Type B pancreatic cell (in vitro differentiated cells): ENCODE results near the gene LDLRAD4. TPM values are rescaled to one million over a fixed set of nuclear protein-coding genes. Genes with fewer than 3 reads are reported as not detected.

ENCODE experiments used
- DNase-seq: peaks from one replicate; pipeline ENCODE4 v3.0.0; 2021; ENCODE audit warnings: mixed read lengths; ENCODE audit not compliant: unreplicated experiment; ENCODE audit errors: extremely low spot score
- H3K27ac Mint-ChIP-seq: 2 replicates; pipeline ENCODE4 v1.8.0; 2021; ENCODE audit warnings: mild to moderate bottlenecking, mixed read lengths
- H3K27me3 Mint-ChIP-seq: 2 replicates; pipeline ENCODE4 v1.8.0; 2021; ENCODE audit warnings: mixed read lengths
- H3K36me3 Mint-ChIP-seq: 2 replicates; pipeline ENCODE4 v1.8.0; 2021; ENCODE audit warnings: mixed read lengths
- H3K4me1 Mint-ChIP-seq: one replicate; pipeline ENCODE4 v1.8.0; 2021; ENCODE audit warnings: mixed read lengths; ENCODE audit not compliant: unreplicated experiment
- H3K4me3 Mint-ChIP-seq: 2 replicates; pipeline ENCODE4 v1.8.0; 2021; ENCODE audit warnings: mild to moderate bottlenecking, mixed read lengths
- H3K9me3 Mint-ChIP-seq: 2 replicates; pipeline ENCODE4 v1.8.0; 2021; ENCODE audit warnings: mixed read lengths
- total RNA-seq: library from RNA; stranded (reverse); gene quantifications from 2 replicates; pipeline ENCODE4 v1.2.1, GENCODE V29; 2021; ENCODE audit warnings: low replicate concordance
- TF ChIP-seq, protein P1 (sequence below): fragments of 200-600 bp; sonication (generic); conservative IDR thresholded peaks from 2 replicates; pipeline ENCODE4 v1.5.0; 2021; ENCODE audit warnings: antibody characterized with exemption, mild to moderate bottlenecking

LDLRAD4 gene
- total RNA-seq, 1 donor from 2014 or later, result 2.4 TPM

GRCh38 chr18:13272416-13272815 lies 53.9 kb downstream of the LDLRAD4 start:
- no peaks in the 10 kb centered on the region for H3K9me3 Mint-ChIP-seq
- TF ChIP-seq, protein P1, sequence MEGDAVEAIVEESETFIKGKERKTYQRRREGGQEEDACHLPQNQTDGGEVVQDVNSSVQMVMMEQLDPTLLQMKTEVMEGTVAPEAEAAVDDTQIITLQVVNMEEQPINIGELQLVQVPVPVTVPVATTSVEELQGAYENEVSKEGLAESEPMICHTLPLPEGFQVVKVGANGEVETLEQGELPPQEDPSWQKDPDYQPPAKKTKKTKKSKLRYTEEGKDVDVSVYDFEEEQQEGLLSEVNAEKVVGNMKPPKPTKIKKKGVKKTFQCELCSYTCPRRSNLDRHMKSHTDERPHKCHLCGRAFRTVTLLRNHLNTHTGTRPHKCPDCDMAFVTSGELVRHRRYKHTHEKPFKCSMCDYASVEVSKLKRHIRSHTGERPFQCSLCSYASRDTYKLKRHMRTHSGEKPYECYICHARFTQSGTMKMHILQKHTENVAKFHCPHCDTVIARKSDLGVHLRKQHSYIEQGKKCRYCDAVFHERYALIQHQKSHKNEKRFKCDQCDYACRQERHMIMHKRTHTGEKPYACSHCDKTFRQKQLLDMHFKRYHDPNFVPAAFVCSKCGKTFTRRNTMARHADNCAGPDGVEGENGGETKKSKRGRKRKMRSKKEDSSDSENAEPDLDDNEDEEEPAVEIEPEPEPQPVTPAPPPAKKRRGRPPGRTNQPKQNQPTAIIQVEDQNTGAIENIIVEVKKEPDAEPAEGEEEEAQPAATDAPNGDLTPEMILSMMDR, result no peak
- H3K4me3 Mint-ChIP-seq, result no peak overlapping the region
- peaks cover 25% of the 10 kb centered on the region for H3K27me3 Mint-ChIP-seq
- no peak overlapping the region for H3K27ac Mint-ChIP-seq
- no peaks in the 10 kb centered on the region for H3K36me3 Mint-ChIP-seq
- peak; percentile 50 for DNase-seq
- H3K4me1 Mint-ChIP-seq, result peaks cover 22% of the 10 kb centered on the region

DNA sequence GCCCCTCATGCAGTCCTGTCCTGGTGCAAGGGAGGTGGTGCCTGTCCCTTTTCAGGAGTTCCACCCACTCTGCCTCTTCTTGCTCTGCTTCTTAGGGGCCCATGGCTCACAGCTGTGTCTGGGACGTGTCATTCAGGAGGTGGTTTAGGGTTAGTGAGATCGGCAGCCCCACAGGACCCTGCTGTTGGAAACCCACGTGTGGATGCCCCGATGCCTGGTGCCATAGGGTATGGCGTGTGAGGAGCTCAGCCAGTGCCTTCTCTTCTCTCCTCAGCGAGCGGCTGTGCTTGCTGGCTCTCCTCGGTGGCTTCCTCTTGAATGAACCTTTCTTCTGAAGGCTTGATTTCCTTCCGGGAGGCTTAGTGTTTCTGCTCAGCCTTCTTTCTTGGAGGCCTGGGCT lies 55.2 kb downstream of the LDLRAD4 start:
- Mint-ChIP-seq H3K27me3 (peaks cover 16% of the 10 kb centered on the region), H3K4me1 (peaks cover 10% of the 10 kb centered on the region), H3K4me3 (no peak overlapping the region), H3K27ac (no peak overlapping the region), H3K36me3 (no peaks in the 10 kb centered on the region), H3K9me3 (no peaks in the 10 kb centered on the region)
- TF ChIP-seq, protein P1, result no peak
- peak; percentile 31 for DNase-seq

DNA sequence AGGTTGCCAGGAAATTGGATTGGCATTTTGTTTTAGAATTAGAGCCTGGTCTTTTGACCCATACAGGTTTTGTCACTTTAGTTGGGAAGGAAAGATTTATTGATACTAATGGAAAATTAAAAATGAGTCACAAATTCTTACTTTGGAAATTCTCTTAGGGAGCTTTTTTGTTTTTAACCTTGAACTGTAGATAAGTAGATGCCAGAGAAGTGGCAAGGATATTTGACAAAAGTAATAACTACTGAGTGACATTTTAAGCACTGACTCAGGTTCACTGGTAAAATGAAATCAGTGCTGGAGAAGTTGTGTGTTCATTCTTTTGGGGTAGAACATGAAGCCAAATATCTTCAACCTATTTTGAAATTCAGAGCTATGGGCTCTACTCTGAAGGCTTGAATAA lies 56.5 kb downstream of the LDLRAD4 start:
- Mint-ChIP-seq H3K27ac (no peak overlapping the region), H3K4me1 (no peaks in the 10 kb centered on the region), H3K27me3 (peaks cover 11% of the 10 kb centered on the region), H3K9me3 (no peaks in the 10 kb centered on the region), H3K4me3 (no peak overlapping the region), H3K36me3 (no peaks in the 10 kb centered on the region)
- DNase-seq, result no peak
- TF ChIP-seq, protein P1, result no peak

GRCh38 chr18:13276530-13277520 lies 58.3 kb downstream of the LDLRAD4 start:
- DNase-seq, result no peak
- Mint-ChIP-seq H3K27ac (no peak overlapping the region), H3K27me3 (peaks cover 11% of the 10 kb centered on the region), H3K36me3 (no peaks in the 10 kb centered on the region), H3K4me1 (no peaks in the 10 kb centered on the region), H3K9me3 (no peaks in the 10 kb centered on the region), H3K4me3 (no peak overlapping the region)
- TF ChIP-seq, protein P1, result no peak

GRCh38 chr18:13278062-13278630 lies 59.6 kb downstream of the LDLRAD4 start:
- H3K9me3 Mint-ChIP-seq, result no peaks in the 10 kb centered on the region
- no peak for DNase-seq
- no peak overlapping the region for H3K4me3 Mint-ChIP-seq
- TF ChIP-seq, protein P1, result no peak
- H3K27ac Mint-ChIP-seq, result no peak overlapping the region
- no peaks in the 10 kb centered on the region for H3K4me1 Mint-ChIP-seq
- peaks cover 9% of the 10 kb centered on the region for H3K27me3 Mint-ChIP-seq
- no peaks in the 10 kb centered on the region for H3K36me3 Mint-ChIP-seq
